ENCODE measurements around the gene CARHSP1. TPM values are rescaled to one million over a fixed set of nuclear protein-coding genes. Genes with fewer than 3 reads are reported as not detected.
"Not testable (repeated sequence)": the region's sequence is repeated elsewhere in the genome, so short reads cannot be mapped to it uniquely, and the experiment has no call there.

Gene CARHSP1
- 157 TPM for polyA plus RNA-seq (2013, experiment 1 of 2)
- polyA plus RNA-seq (2013, experiment 2 of 2), result 179 TPM

DNA sequence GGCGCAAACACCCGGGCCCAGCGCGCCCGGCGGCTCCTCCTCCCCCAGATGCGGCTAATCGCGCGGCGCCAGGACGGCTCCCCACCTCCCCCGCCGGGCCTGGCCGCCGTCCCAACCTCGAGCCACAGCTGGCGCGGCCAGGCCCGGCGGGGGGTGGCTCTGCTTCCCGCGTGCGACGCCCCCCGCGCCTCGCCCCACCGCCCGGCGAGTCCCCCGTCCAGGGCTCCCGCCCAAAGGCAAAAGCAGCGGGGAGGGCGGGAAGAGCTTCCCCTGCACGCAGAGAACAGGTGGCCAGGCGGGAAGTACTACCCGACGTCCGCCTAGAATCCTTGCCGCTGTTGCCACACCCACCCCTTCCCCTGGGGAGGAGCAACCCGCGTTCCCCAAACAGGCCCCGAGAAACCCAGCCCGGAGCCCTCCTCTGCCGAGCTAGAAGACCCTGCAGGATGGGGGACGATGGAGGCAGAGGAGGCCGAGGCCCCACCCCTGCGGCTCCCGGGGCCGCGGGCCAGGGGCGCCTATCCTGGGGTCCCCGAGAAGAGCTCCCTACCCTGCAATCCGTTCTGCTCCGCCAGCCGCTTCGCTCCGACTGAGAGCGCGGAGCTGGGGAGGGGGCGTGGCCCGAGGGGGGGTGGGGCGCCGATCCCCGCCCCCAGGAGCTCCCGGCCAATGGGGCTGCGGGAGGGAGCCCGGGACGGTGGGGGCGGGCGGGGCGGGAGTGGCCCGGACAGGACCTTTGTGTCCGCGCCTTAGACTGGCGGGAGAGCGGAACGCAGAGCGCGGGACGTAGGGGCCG lies at the start of gene CARHSP1:
Gene CARHSP1, minus strand, starts transcription at position 591 of the 796 bp plus-strand sequence. CDS start 9,678 bp downstream, outside the sequence.
- no peaks in the 10 kb centered on the region for H3K27me3 ChIP-seq (ENCODE audit: insufficient read depth, low read length)
- peaks cover 30% of the 10 kb centered on the region for H3K4me1 ChIP-seq (ENCODE audit: insufficient read depth, low read length)
- WGBS, result under 1% methylated on average over 83 of the region's 83 CpGs
- H3K27ac ChIP-seq (ENCODE audit: low read depth, low read length), result peak within 1 kb of the TSS; percentile 93
- peak within 1 kb of the TSS; percentile 80 for H3K4me3 ChIP-seq (ENCODE audit: low read length)
- H3K36me3 ChIP-seq (ENCODE audit: insufficient read depth, low read length), result peaks cover 12% of the 10 kb centered on the region
- no peaks in the 10 kb centered on the region for H3K9me3 ChIP-seq (ENCODE audit: insufficient read depth, low read depth, low read length)
- H3K9ac ChIP-seq (ENCODE audit: low read depth, low read length), result peak within 1 kb of the TSS; percentile 92

DNA sequence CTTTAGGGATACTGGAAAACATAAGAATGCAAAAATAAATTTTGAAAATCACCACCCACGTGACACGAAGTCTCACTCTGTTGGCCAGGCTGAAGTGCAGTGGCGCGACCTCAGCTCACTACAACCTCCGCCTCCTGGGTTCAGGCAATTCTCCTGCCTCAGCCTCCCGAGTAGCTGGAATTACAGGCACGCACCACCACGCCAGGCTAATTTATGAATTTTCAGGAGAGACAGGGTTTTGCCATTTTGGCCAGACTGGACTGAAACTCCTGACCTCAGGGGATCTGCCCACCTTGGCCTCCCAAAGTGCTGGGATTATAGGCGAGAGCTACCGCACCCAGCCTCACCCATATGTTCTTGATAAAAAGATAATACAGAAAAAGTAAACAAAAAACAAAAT lies 48.5 kb upstream of the CARHSP1 start:
- not testable (repeated sequence) for H3K27ac ChIP-seq (ENCODE audit: low read depth, low read length); H3K27me3 ChIP-seq (ENCODE audit: insufficient read depth, low read length); H3K9ac ChIP-seq (ENCODE audit: low read depth, low read length); H3K9me3 ChIP-seq (ENCODE audit: insufficient read depth, low read depth, low read length); H3K4me1 ChIP-seq (ENCODE audit: insufficient read depth, low read length); H3K4me3 ChIP-seq (ENCODE audit: low read length)
- WGBS, result 96% methylated on average over 9 of the region's 10 CpGs
- H3K36me3 ChIP-seq (ENCODE audit: insufficient read depth, low read length), result peaks cover 97% of the 10 kb centered on the region

DNA sequence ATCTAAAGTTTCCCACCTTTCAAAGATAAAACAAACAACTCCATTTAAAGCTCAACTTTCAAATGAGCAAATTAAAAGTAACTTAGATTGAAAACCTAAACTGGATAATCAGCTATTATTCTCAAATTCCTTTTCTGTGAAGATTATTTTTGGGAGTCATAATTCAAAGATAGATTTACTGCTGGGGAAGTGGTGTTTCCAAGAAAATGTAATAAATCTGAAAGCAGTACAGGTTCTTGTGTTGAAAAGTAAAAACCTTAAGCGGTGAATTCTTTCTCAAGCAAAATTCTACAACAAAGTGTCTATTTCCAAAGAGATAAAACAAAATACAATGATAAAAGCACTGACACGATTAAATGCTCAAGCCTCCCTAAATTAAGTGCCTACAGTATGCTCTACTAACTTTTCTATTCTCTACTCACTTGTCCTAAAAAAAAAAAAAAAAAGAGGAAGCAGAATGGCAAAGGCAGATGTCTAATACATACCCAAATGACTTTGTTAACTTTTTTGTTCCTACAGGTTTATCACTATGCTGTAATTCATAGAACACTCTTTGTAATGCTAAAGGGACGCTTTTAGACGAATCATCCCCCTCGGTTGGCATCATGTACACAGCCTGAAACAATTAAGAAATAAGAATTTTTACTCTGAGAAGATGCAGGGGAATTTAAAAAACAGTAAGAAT lies 47.9 kb upstream of the CARHSP1 start:
- Histone ChIP-seq H3K4me3 (ENCODE audit: low read length) (no peak overlapping the region), H3K36me3 (ENCODE audit: insufficient read depth, low read length) (peaks cover 97% of the 10 kb centered on the region), H3K27ac (ENCODE audit: low read depth, low read length) (no peak overlapping the region), H3K27me3 (ENCODE audit: insufficient read depth, low read length) (no peaks in the 10 kb centered on the region), H3K4me1 (ENCODE audit: insufficient read depth, low read length) (no peaks in the 10 kb centered on the region; the same call in 1 of the 2 replicates), H3K9ac (ENCODE audit: low read depth, low read length) (no peak overlapping the region), H3K9me3 (ENCODE audit: insufficient read depth, low read depth, low read length) (no peaks in the 10 kb centered on the region)
- WGBS, result 98% methylated on average over 5 of the region's 5 CpGs

DNA sequence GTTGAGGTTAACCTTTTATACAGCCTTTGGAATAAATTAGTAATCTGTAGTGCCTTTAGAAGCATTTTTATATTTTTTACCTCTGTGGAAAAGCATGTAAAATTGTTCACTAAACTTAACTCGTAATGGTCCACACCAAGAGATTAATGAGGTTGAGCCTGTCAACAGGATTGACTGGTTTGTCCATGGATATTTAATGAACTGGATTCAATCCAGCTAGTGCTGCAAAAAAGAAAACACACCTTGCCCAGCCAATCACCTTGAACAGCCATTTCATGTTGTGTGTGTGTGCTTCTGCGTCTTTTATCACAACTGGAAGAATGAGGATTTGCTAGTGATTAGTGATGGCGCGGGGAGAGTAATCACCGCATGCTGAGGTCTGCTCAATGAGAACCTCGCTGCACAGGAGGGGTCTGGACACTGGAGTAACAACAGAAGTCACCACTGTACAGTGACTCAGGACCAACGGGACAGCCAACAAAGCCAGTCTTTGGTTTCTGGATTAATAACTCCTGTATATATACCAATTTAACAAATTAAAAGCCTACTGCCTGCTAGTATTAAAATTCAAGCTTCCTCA lies 47.0 kb upstream of the CARHSP1 start:
- Histone ChIP-seq H3K4me3 (ENCODE audit: low read length) (no peak overlapping the region), H3K9ac (ENCODE audit: low read depth, low read length) (no peak overlapping the region), H3K4me1 (ENCODE audit: insufficient read depth, low read length) (peaks cover 6% of the 10 kb centered on the region; the same call in 1 of the 2 replicates), H3K36me3 (ENCODE audit: insufficient read depth, low read length) (peaks cover 97% of the 10 kb centered on the region), H3K27me3 (ENCODE audit: insufficient read depth, low read length) (no peaks in the 10 kb centered on the region), H3K9me3 (ENCODE audit: insufficient read depth, low read depth, low read length) (no peaks in the 10 kb centered on the region), H3K27ac (ENCODE audit: low read depth, low read length) (no peak overlapping the region)
- WGBS, result 98% methylated on average over 7 of the region's 7 CpGs

DNA sequence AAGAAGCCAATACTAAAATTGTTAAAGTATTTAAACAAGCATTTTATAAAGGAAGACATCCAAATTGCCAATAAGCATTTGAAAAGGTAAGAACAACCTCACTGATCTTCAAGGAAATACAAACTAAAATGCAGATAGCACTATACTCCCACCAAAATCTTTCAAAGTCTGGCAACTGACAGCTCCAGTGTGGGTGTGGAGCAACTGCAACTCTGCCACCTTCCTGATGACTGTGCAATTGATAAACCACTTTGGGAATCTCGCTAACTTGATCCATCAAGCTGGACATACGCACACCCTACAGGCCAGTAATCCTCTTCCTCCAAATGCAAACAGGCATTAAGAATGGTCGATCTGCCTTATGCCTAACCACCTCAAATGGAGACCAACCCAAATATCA lies 45.3 kb upstream of the CARHSP1 start:
- Histone ChIP-seq H3K27ac (ENCODE audit: low read depth, low read length) (no peak overlapping the region), H3K4me3 (ENCODE audit: low read length) (no peak overlapping the region), H3K27me3 (ENCODE audit: insufficient read depth, low read length) (no peaks in the 10 kb centered on the region), H3K36me3 (ENCODE audit: insufficient read depth, low read length) (peaks cover 97% of the 10 kb centered on the region), H3K9me3 (ENCODE audit: insufficient read depth, low read depth, low read length) (no peaks in the 10 kb centered on the region), H3K9ac (ENCODE audit: low read depth, low read length) (no peak overlapping the region), H3K4me1 (ENCODE audit: insufficient read depth, low read length) (peaks cover 8% of the 10 kb centered on the region; the same call in 1 of the 2 replicates)
- 95% methylated on average over 3 of the region's 3 CpGs for WGBS

DNA sequence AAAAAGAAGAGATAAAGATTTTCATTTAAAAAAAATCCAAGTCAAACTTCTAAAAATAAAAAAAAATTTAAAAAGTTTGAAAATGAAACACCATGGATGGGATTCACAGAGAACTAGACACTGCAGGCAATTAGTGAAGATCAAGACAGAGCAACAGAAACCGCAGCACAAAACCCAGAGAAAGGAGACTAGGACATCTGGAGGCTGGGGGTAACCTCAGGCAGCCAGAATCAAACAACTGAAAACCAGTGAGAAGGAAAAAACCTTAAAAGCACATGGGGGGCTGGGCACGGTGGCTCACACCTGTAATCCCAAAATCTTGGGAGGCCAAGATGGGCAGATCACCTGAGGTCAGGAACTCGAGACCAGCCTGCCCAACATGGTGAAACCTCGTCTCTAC lies 44.0 kb upstream of the CARHSP1 start:
- Histone ChIP-seq H3K27me3 (ENCODE audit: insufficient read depth, low read length) (no peaks in the 10 kb centered on the region), H3K9ac (ENCODE audit: low read depth, low read length) (no peak overlapping the region), H3K9me3 (ENCODE audit: insufficient read depth, low read depth, low read length) (no peaks in the 10 kb centered on the region), H3K27ac (ENCODE audit: low read depth, low read length) (no peak overlapping the region), H3K4me3 (ENCODE audit: low read length) (no peak overlapping the region), H3K36me3 (ENCODE audit: insufficient read depth, low read length) (peaks cover 97% of the 10 kb centered on the region), H3K4me1 (ENCODE audit: insufficient read depth, low read length) (peaks cover 12% of the 10 kb centered on the region; the same call in 1 of the 2 replicates)
- WGBS, result 96% methylated on average over 4 of the region's 4 CpGs

DNA sequence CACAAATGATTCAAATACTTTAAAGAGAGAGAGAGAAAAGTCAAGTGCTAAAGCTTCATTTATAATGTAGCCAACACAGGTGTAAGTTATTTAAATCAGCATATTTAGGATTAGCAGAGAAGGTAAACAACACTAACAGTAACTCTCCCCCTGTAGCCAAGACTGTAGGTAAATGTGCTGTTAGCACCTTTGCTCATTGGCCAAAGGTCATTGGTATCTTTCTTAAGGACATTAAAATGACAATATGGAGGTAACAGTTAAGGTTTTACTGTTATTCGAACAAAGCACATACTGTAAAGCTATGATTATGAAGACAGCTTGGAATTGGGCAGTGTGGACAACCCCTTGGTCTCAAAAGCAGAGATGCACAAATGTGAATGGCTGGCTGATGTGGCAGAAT lies 42.0 kb upstream of the CARHSP1 start:
- no peaks in the 10 kb centered on the region for H3K9me3 ChIP-seq (ENCODE audit: insufficient read depth, low read depth, low read length)
- no peak overlapping the region for H3K4me3 ChIP-seq (ENCODE audit: low read length)
- no peak overlapping the region for H3K27ac ChIP-seq (ENCODE audit: low read depth, low read length)
- no peak overlapping the region for H3K9ac ChIP-seq (ENCODE audit: low read depth, low read length)
- 95% methylated on average over 1 of the region's 1 CpG for WGBS
- peaks cover 12% of the 10 kb centered on the region; the same call in 1 of the 2 replicates for H3K4me1 ChIP-seq (ENCODE audit: insufficient read depth, low read length)
- H3K36me3 ChIP-seq (ENCODE audit: insufficient read depth, low read length), result peaks cover 99% of the 10 kb centered on the region
- H3K27me3 ChIP-seq (ENCODE audit: insufficient read depth, low read length), result no peaks in the 10 kb centered on the region

DNA sequence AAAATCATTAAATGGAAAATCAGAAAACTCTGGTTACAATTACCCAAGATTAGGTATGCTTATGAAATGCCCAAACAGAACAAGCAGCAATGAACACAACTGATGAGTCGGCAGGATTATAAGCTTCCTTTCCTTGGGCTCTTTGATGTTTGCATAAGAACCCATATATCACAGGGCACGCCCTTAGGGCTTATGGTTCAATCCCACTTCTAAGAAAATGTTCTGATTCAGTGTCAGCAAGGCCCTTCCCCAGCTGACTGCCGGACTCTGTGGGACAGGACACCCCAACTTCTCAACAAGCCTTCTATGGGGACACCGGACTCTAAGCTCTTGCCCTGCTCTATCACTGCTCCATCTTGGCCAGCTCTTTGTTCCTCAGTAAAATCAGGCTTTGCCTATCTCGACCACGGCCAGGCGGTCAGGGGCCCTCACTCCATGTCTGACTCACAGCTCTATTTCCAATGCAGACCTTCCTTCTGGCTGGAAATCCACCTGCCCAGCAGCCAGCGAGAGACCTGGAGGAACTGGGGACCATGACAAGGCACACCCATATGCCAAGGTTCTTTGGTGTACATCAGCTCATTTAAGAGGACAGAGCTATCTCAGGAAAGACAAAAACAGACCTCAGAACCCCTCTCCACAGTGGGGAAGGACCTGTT lies 40.1 kb upstream of the CARHSP1 start:
- Histone ChIP-seq H3K36me3 (ENCODE audit: insufficient read depth, low read length) (peaks cover 97% of the 10 kb centered on the region), H3K27me3 (ENCODE audit: insufficient read depth, low read length) (no peaks in the 10 kb centered on the region), H3K9ac (ENCODE audit: low read depth, low read length) (no peak overlapping the region), H3K27ac (ENCODE audit: low read depth, low read length) (peak overlapping the region; percentile 14; the same call in 1 of the 2 replicates), H3K4me3 (ENCODE audit: low read length) (no peak overlapping the region), H3K9me3 (ENCODE audit: insufficient read depth, low read depth, low read length) (no peaks in the 10 kb centered on the region), H3K4me1 (ENCODE audit: insufficient read depth, low read length) (peaks cover 12% of the 10 kb centered on the region; the same call in 1 of the 2 replicates)
- 90% methylated on average over 8 of the region's 8 CpGs for WGBS

DNA sequence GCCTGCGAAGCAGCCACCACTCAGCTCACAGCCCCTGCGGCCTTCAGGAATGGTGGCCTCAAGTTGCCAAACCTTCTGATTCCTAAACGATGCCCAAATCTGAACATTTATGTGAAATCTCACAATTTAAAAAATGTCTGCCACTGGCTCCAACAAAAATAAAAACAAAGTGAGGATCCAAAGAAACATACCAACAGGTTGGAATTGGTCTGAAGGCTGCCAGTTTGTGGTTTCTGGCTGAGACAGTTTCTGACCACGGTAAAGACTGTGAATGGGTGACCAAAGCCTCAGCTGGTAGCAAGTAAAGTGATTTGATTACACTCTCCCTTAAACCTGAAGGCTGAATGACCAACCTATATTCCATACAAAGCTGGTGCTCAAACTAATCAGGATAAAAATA lies 38.3 kb upstream of the CARHSP1 start:
- Histone ChIP-seq H3K4me3 (ENCODE audit: low read length) (no peak overlapping the region), H3K27me3 (ENCODE audit: insufficient read depth, low read length) (no peaks in the 10 kb centered on the region), H3K9me3 (ENCODE audit: insufficient read depth, low read depth, low read length) (no peaks in the 10 kb centered on the region), H3K27ac (ENCODE audit: low read depth, low read length) (no peak overlapping the region), H3K36me3 (ENCODE audit: insufficient read depth, low read length) (peaks cover 98% of the 10 kb centered on the region), H3K4me1 (ENCODE audit: insufficient read depth, low read length) (peaks cover 12% of the 10 kb centered on the region; the same call in 1 of the 2 replicates), H3K9ac (ENCODE audit: low read depth, low read length) (no peak overlapping the region)
- WGBS, result 89% methylated on average over 4 of the region's 4 CpGs

DNA sequence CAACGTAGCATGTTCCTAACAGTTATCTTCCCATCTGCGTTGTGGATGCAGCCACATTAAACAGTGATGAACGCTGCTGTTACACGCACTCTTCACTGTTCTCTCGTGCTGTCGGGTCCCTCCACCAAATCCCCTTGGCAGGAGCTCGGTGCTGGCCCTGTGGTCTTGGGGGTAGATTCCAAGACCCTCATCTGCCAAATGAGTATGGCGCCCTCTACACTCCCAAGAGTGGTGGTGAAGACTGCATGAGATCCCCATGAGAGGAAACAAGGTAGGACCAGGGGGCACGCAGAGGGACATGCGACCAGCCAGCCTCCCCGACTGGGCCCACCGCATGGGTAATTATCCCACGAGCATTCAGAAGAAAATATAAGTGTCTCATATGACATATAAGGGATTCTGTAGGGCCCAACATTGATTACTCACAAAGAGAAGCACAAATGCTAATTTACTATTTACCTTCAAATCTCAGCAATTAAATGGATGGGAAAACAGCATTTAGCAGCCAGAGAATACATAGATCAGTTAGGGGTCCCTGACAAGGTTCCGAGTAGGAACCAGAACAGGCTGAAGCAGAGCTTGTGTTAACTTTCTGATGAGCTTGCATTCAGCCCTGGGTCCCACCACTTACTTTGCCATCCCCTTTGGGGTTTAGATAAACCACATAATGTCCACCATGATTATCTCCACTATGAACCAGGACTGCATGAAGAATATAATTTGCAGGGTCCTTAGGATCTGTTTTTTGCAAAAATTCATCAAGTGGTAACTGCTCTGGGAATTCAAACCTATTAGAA lies 37.2 kb upstream of the CARHSP1 start:
- WGBS, result 85% methylated on average over 14 of the region's 14 CpGs
- no peak overlapping the region for H3K4me3 ChIP-seq (ENCODE audit: low read length)
- H3K36me3 ChIP-seq (ENCODE audit: insufficient read depth, low read length), result peaks cover 98% of the 10 kb centered on the region
- no peaks in the 10 kb centered on the region for H3K9me3 ChIP-seq (ENCODE audit: insufficient read depth, low read depth, low read length)
- H3K9ac ChIP-seq (ENCODE audit: low read depth, low read length), result no peak overlapping the region
- H3K27me3 ChIP-seq (ENCODE audit: insufficient read depth, low read length), result no peaks in the 10 kb centered on the region
- H3K4me1 ChIP-seq (ENCODE audit: insufficient read depth, low read length), result peaks cover 7% of the 10 kb centered on the region; the same call in 1 of the 2 replicates
- no peak overlapping the region for H3K27ac ChIP-seq (ENCODE audit: low read depth, low read length)
